Effector memory CD4-positive, alpha-beta T cell (primary cell): ENCODE data around the gene ASB2.

ENCODE experiments used
- DNase-seq, 3 donors: peaks; one replicate each; pipeline ENCODE4 v3.0.0-alpha.2; 2020
- H3K27ac ChIP-seq: 2 replicates; pipeline ENCODE4 v1.7.0; 2013; ENCODE audit warnings: mild to moderate bottlenecking, low read length, moderate library complexity; ENCODE audit not compliant: insufficient read depth, poor library complexity, severe bottlenecking
- H3K27me3 ChIP-seq: replicated peaks from 2 replicates; pipeline ENCODE4 v1.7.0; 2013; ENCODE audit warnings: mild to moderate bottlenecking, low read length; ENCODE audit not compliant: insufficient read depth, control insufficient read depth, poor library complexity, severe bottlenecking
- H3K36me3 ChIP-seq: 2 replicates; pipeline ENCODE4 v1.7.0; 2013; ENCODE audit warnings: mild to moderate bottlenecking, low read length, moderate library complexity; ENCODE audit not compliant: control insufficient read depth, insufficient read depth
- H3K4me1 ChIP-seq: 2 replicates; pipeline ENCODE4 v1.7.0; 2013; ENCODE audit warnings: low read length, mild to moderate bottlenecking; ENCODE audit not compliant: control insufficient read depth, insufficient read depth, poor library complexity, severe bottlenecking
- H3K4me3 ChIP-seq: 2 replicates; pipeline ENCODE4 v1.7.0; 2013; ENCODE audit warnings: low read length, low read depth, mild to moderate bottlenecking; ENCODE audit not compliant: insufficient read depth, poor library complexity, severe bottlenecking
- H3K9me3 ChIP-seq: 2 replicates; pipeline ENCODE4 v1.7.0; 2013; ENCODE audit warnings: mild to moderate bottlenecking, low read length, moderate library complexity; ENCODE audit not compliant: control insufficient read depth

ASB2 gene

DNA sequence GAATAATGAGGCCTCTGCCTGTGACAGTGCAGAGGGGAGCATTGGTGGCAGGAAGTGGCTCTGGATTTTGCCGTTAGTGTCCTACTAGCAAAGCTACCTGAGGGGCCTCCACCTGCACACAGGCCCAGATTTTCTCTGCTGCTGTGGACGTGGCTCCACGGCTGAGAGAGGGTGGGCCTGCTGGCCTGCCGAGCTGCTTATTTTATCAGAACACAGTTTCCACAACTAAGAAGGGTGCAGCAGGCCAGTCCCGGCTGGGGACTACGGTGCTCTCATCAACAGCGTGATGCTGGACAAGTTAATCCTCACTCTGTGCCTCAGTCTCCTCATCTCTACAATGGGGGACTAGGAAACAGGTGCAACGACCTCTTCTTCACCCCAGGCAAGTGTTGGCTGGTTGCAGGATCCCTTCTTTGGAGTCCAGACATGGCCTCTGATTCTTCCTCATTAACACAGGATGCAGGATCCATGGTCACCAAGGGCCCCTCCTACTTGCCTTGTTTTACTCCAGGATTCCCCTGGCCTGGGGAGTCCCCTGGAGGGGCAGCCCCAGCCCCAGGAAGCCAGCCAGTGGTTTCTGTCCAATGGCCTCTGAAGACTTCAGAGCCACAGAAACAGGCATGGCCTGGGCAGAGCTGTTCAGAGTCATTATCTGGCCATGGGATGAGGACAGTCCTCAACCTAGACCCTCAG is 45.9 kb downstream of the ASB2 start:
- Histone ChIP-seq H3K36me3 (no peaks in the 10 kb centered on the region), H3K27ac (no peak overlapping the region), H3K9me3 (no peaks in the 10 kb centered on the region), H3K4me1 (no peaks in the 10 kb centered on the region), H3K4me3 (no peak overlapping the region), H3K27me3 (no peaks in the 10 kb centered on the region)
- no peak for DNase-seq

DNA sequence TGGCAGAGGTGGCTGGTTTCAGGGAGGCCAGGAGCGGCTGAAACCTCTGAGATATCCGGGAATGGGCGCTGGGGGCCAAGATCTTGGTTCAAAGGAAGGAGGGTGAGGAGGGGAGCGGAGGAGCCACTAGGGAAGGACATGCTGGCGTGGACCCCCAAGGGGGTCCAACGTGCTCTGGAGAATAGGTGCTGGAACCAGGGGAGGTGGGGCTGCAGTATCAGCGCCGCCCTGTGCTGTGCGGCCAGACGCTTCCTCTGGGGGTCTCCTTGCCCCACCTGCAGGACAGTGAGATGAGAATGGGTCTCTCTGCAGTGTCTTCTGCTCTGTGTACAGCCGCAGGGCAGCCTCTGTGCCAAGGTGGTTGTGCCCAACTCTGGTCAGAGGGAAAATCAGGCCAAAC is 46.7 kb downstream of the ASB2 start:
- Histone ChIP-seq H3K9me3 (no peaks in the 10 kb centered on the region), H3K27me3 (no peaks in the 10 kb centered on the region), H3K36me3 (no peaks in the 10 kb centered on the region), H3K4me3 (no peak overlapping the region), H3K4me1 (no peaks in the 10 kb centered on the region), H3K27ac (no peak overlapping the region)
- no peak for DNase-seq

DNA sequence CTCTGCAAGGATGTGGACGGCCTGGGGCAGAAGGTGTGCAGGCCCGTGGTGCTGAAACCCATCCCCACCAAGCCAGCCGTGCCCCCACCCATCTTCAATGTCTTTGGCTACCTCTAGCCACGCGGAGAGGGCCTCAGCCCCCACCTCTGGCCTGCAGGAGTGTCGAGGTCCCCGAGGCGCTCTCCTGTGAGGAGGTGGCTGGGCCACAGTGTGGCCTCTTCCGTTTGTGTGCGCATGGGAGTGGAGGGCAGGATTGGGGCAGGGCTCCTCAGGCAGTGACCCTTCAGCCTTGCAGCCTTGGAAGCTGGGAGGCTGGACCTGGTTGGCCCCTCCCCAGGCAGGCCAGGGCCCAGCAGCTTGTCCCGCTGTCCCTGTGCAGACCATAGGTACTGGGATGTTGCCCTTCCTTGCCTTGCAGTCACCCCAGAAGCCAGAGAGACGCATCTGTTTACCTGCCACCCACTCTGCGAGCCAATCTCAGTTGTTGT is 47.3 kb downstream of the ASB2 start:
- no peaks in the 10 kb centered on the region for H3K36me3 ChIP-seq
- DNase-seq: no peak
- H3K27ac ChIP-seq: no peak overlapping the region
- no peaks in the 10 kb centered on the region for H3K4me1 ChIP-seq
- no peaks in the 10 kb centered on the region for H3K27me3 ChIP-seq
- H3K4me3 ChIP-seq: no peak overlapping the region
- H3K9me3 ChIP-seq: no peaks in the 10 kb centered on the region

DNA sequence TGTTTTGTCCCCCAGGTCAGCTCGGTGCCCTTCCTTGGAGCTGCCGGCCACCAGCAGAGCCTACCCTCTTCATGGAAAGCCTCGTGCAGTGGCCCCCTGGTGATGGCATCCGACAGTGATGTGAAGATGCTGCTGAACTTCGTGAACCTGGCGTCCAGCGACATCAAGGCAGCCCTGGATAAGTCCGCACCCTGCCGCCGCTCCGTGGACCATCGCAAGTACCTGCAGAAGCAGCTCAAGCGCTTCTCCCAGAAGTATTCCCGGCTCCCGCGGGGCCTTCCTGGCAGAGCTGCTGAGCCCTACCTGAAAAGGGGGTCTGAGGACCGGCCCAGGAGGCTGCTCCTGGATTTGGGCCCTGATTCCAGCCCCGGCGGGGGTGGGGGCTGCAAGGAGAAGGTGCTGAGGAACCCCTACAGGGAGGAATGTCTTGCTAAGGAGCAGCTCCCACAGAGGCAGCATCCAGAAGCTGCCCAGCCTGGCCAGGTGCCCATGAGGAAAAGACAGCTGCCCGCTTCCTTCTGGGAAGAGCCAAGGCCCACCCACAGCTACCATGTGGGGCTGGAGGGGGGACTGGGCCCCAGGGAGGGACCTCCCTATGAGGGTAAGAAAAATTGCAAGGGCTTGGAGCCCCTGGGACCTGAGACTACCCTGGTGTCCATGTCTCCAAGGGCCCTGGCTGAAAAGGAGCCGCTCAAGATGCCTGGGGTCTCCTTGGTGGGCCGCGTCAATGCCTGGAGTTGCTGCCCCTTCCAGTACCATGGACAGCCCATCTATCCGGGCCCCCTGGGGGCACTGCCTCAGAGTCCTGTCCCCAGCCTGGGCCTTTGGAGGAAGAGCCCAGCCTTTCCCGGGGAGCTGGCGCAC is 48.0 kb downstream of the ASB2 start:
- Histone ChIP-seq H3K27me3 (no peaks in the 10 kb centered on the region), H3K4me1 (no peaks in the 10 kb centered on the region), H3K9me3 (no peaks in the 10 kb centered on the region), H3K36me3 (no peaks in the 10 kb centered on the region), H3K27ac (no peak overlapping the region), H3K4me3 (no peak overlapping the region)
- no peak for DNase-seq

GRCh38 chr14:93927800-93928145 is 48.6 kb downstream of the ASB2 start:
- no peak overlapping the region for H3K27ac ChIP-seq
- no peaks in the 10 kb centered on the region for H3K9me3 ChIP-seq
- no peak for DNase-seq
- no peaks in the 10 kb centered on the region for H3K4me1 ChIP-seq
- no peak overlapping the region for H3K4me3 ChIP-seq
- no peaks in the 10 kb centered on the region for H3K36me3 ChIP-seq
- H3K27me3 ChIP-seq: no peaks in the 10 kb centered on the region

- Histone ChIP-seq H3K4me3 (no peak within 1 kb of the TSS), H3K36me3 (no peaks in the 10 kb centered on the region)
- no peak for DNase-seq
These were observed 49.2 kb downstream of the ASB2 start, which contains the start of gene FAM181A for GRCh38 chr14:93926873-93927799. TSS of gene FAM181A (plus strand) at chr14:93927344. CDS start at chr14:93928286, 942 bp downstream.

DNA sequence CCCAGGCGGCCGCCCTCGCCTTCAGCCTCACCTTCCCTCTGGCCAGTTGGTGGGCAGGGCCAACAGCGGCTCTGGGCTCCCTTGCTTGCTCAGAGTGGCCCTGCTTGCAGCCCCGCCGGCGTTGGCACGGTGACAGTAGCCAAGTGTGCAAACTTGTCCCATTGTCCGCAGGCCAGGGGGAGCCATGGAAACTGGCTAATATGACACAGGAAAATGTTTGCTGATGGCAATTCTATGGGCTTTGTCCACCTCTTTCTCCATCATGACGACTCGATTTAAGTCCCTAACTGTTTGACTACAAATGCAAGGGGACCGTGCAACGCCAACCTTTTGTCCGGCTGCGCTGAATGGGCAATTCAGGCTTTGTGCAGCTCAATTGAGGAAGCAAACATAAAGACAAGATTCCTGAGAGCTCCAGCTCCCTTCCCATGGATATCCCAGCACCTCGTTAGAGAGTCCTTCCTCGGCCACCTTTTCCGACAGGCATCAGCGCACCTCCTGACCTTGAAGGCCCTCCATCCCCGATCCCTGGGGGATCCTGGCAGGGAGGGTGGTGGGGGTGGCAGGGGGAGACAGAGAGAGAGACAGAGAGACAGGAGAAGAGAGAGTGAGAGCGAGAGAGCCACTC is 50.0 kb downstream of the ASB2 start:
- H3K27ac ChIP-seq: no peak overlapping the region
- DNase-seq: no peak
- H3K9me3 ChIP-seq: no peaks in the 10 kb centered on the region
- no peak overlapping the region for H3K4me3 ChIP-seq
- no peaks in the 10 kb centered on the region for H3K27me3 ChIP-seq
- no peaks in the 10 kb centered on the region for H3K36me3 ChIP-seq
- no peaks in the 10 kb centered on the region for H3K4me1 ChIP-seq

More at GRCh38 chr14:93926873-93927799, 49.2 kb downstream of the ASB2 start, which contains the start of gene FAM181A:
- Histone ChIP-seq H3K27ac (no peak within 1 kb of the TSS), H3K4me1 (no peaks in the 10 kb centered on the region), H3K27me3 (no peaks in the 10 kb centered on the region), H3K9me3 (no peaks in the 10 kb centered on the region)

DNA sequence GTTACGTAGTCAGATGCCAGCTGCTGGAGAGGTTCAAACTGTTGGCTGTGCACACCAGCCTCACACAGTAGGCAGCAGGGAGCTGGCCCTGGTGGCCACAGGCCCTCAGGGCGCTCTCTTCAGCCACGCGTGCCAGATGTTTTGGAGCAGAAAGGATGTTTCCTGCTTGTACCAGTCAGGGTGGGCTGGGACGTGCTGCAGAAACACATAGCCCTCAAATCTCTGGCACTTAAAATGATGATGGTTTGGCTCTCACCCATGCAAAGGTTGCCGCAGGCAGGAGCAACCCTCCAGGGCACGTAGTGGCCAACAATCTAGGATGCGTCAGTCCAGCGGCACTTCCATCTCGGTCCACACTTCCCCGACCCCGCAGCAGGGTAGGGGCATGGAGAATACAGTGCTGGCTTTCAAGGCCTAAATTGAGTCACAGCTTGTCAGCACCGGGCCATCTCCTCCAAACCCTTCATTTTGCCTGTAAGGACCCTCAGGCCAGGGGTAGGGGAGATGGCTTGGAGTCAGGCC is 50.9 kb downstream of the ASB2 start:
- Histone ChIP-seq H3K4me1 (no peaks in the 10 kb centered on the region), H3K36me3 (no peaks in the 10 kb centered on the region), H3K27ac (no peak overlapping the region), H3K9me3 (no peaks in the 10 kb centered on the region), H3K27me3 (no peaks in the 10 kb centered on the region), H3K4me3 (no peak overlapping the region)
- no peak for DNase-seq

DNA sequence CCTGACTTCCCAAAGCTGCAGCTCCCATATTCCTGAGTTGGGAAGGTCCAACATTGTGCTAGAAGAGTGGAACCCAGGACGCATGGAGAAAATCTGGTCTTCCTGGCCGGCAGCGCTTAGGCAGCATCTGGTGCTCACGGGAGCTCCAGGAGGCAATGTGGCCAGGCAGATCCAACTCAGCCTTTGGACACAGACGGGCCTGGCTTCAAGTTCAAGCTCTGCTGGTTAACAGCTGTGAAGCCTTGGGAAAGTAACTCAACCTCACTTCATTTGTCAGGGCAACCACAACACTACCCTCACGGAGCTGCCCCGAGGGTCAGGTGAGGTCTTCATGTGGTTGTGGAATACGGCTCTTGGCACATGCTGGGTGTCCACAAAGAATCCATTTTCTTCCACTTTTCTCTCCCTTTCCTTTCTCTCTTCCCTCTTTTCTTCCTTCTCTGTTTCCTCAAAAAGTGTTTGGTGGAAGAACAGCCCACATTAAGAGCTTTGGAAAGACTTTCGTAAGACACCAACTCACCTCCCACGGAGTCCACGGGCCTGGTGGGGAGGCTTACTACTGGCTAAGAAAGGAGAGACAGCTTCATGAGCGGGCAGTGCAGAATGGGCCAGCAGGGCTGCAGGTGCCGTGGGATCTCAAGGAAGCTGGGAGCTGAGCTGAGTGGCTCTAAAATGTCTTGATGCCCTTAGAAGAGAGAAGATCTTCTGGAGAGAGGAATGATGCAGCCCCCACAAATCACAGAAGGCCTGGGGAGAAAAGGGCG is 51.6 kb downstream of the ASB2 start:
- Histone ChIP-seq H3K27ac (no peak overlapping the region), H3K9me3 (no peaks in the 10 kb centered on the region), H3K27me3 (no peaks in the 10 kb centered on the region), H3K4me3 (no peak overlapping the region), H3K4me1 (no peaks in the 10 kb centered on the region), H3K36me3 (no peaks in the 10 kb centered on the region)
- no peak for DNase-seq
